Naive B cell (primary cell): ENCODE data around the gene KRTDAP. TPM values are rescaled to one million over a fixed set of nuclear protein-coding genes. Genes with fewer than 3 reads are reported as not detected.

Experiments used
- ATAC-seq, 2 donors: fragments of 150-1000 bp; cut with Tn5 transposase; 2 replicates each; pipeline ENCODE4 v1.10.0; 2021; ENCODE audit warnings: low read depth in 2 of 2, mild to moderate bottlenecking in 2 of 2, moderate library complexity in 2 of 2
- DNase-seq: peaks from one replicate; pipeline ENCODE4 v3.0.0; 2022
- H3K27ac Mint-ChIP-seq, 6 donors: one replicate each; pipeline ENCODE4 v1.8.0; 2020 to 2022; ENCODE audit warnings: mild to moderate bottlenecking in 6 of 6, mixed read lengths in 6 of 6, moderate library complexity in 5 of 6, inconsistent platforms in 2 of 6
- H3K27me3 Mint-ChIP-seq, 3 donors: one replicate each; pipeline ENCODE4 v1.8.0; 2021 to 2022; ENCODE audit warnings: mixed read lengths in 3 of 3, mild to moderate bottlenecking in 1 of 3
- H3K36me3 Mint-ChIP-seq, 2 donors: one replicate each; pipeline ENCODE4 v1.8.0; 2020 to 2022; ENCODE audit warnings: mixed read lengths in 2 of 2, inconsistent platforms in 1 of 2, mild to moderate bottlenecking in 1 of 2
- H3K4me1 Mint-ChIP-seq, 3 donors: one replicate each; pipeline ENCODE4 v1.8.0; 2020 to 2022; ENCODE audit warnings: mixed read lengths in 3 of 3, inconsistent platforms in 1 of 3, mild to moderate bottlenecking in 1 of 3, moderate library complexity in 1 of 3
- H3K4me3 Mint-ChIP-seq, 8 donors: one replicate each; pipeline ENCODE4 v1.8.0; 2020 to 2022; ENCODE audit warnings: mild to moderate bottlenecking in 8 of 8, mixed read lengths in 8 of 8, moderate library complexity in 8 of 8, inconsistent platforms in 2 of 8
- H3K9me3 Mint-ChIP-seq, 7 donors: one replicate each; pipeline ENCODE4 v1.8.0; 2020 to 2022; ENCODE audit warnings: mixed read lengths in 7 of 7, mild to moderate bottlenecking in 5 of 7, inconsistent platforms in 2 of 7, moderate library complexity in 1 of 7
- polyA plus RNA-seq, 6 donors: library from polyadenylated mRNA; unstranded; fragments of 300-500 nt; fragmentation: Illumina TruSeq; gene quantifications; one replicate each; pipeline ENCODE4 v1.2.3, GENCODE V29; 2021; ENCODE audit warnings: low read depth in 6 of 6

Gene KRTDAP
- polyA plus RNA-seq, 6 donors from 2014 or later: not detected

GRCh38 chr19:35522745-35523327 lies 32.6 kb upstream of the KRTDAP start:
- H3K36me3 Mint-ChIP-seq: peaks cover 0 to 10% of the 10 kb centered on the region in 2 donors
- peaks cover 0 to 4% (median 0%) of the 10 kb centered on the region in 3 donors for H3K4me1 Mint-ChIP-seq
- peaks cover 20 to 53% (median 39%) of the 10 kb centered on the region in 3 donors for H3K27me3 Mint-ChIP-seq
- peak overlapping the region in 1 of 8 donors; percentile 0 for H3K4me3 Mint-ChIP-seq
- no peak for DNase-seq
- H3K9me3 Mint-ChIP-seq: no peaks in the 10 kb centered on the region
- no peak for ATAC-seq
- H3K27ac Mint-ChIP-seq: peak overlapping the region in 1 of 6 donors; percentile 74

- DNase-seq (no peak), ATAC-seq (no peak)
- no peaks in the 10 kb centered on the region for H3K36me3 Mint-ChIP-seq
- H3K9me3 Mint-ChIP-seq: no peaks in the 10 kb centered on the region
- no peak overlapping the region for H3K27ac Mint-ChIP-seq
- H3K27me3 Mint-ChIP-seq: peaks cover 24 to 46% (median 34%) of the 10 kb centered on the region in 3 donors
- no peak overlapping the region for H3K4me3 Mint-ChIP-seq
- peaks cover 0 to 4% (median 0%) of the 10 kb centered on the region in 3 donors for H3K4me1 Mint-ChIP-seq
Observed at GRCh38 chr19:35521124-35521743, 31.0 kb upstream of the KRTDAP start.

- H3K9me3 Mint-ChIP-seq: no peaks in the 10 kb centered on the region
- H3K4me3 Mint-ChIP-seq: no peak overlapping the region
- H3K27me3 Mint-ChIP-seq: peaks cover 29 to 47% (median 40%) of the 10 kb centered on the region in 3 donors
- H3K36me3 Mint-ChIP-seq: no peaks in the 10 kb centered on the region
- no peak overlapping the region for H3K27ac Mint-ChIP-seq
- no peak for DNase-seq
- no peak for ATAC-seq
- peaks cover 0 to 7% (median 0%) of the 10 kb centered on the region in 3 donors for H3K4me1 Mint-ChIP-seq
Observed at GRCh38 chr19:35519291-35519690, 29.0 kb upstream of the KRTDAP start.

GRCh38 chr19:35518313-35518712 lies 28.0 kb upstream of the KRTDAP start:
- Mint-ChIP-seq H3K36me3 (no peaks in the 10 kb centered on the region), H3K4me3 (no peak overlapping the region), H3K4me1 (peaks cover 0 to 7% (median 0%) of the 10 kb centered on the region in 3 donors), H3K27me3 (peaks cover 31 to 50% (median 43%) of the 10 kb centered on the region in 3 donors), H3K9me3 (no peaks in the 10 kb centered on the region), H3K27ac (no peak overlapping the region)
- ATAC-seq: no peak
- DNase-seq: no peak

GRCh38 chr19:35517342-35517741 lies 27.1 kb upstream of the KRTDAP start:
- DNase-seq: no peak
- Mint-ChIP-seq H3K36me3 (no peaks in the 10 kb centered on the region), H3K27me3 (peaks cover 32 to 53% (median 51%) of the 10 kb centered on the region in 3 donors), H3K4me3 (no peak overlapping the region), H3K9me3 (no peaks in the 10 kb centered on the region), H3K4me1 (peaks cover 0 to 4% (median 0%) of the 10 kb centered on the region in 3 donors), H3K27ac (no peak overlapping the region)
- no peak for ATAC-seq

- Mint-ChIP-seq H3K4me1 (peaks cover 0 to 4% (median 3%) of the 10 kb centered on the region in 3 donors), H3K27ac (no peak overlapping the region), H3K4me3 (no peak overlapping the region), H3K36me3 (no peaks in the 10 kb centered on the region), H3K9me3 (no peaks in the 10 kb centered on the region), H3K27me3 (peaks cover 32 to 62% (median 60%) of the 10 kb centered on the region in 3 donors)
- no peak for DNase-seq
- ATAC-seq: no peak
Observed at GRCh38 chr19:35516310-35516709, 26.0 kb upstream of the KRTDAP start.

GRCh38 chr19:35514282-35514809 lies 24.1 kb upstream of the KRTDAP start:
- Mint-ChIP-seq H3K4me3 (no peak overlapping the region), H3K27ac (no peak overlapping the region), H3K9me3 (no peaks in the 10 kb centered on the region), H3K4me1 (peaks cover 12 to 16% (median 14%) of the 10 kb centered on the region in 3 donors), H3K27me3 (peaks cover 32 to 74% (median 70%) of the 10 kb centered on the region in 3 donors), H3K36me3 (no peaks in the 10 kb centered on the region)
- no peak for DNase-seq
- ATAC-seq: no peak

- Mint-ChIP-seq H3K4me1 (peaks cover 12 to 19% (median 14%) of the 10 kb centered on the region in 3 donors), H3K9me3 (no peaks in the 10 kb centered on the region), H3K27ac (no peak within 1 kb of the TSS), H3K4me3 (no peak within 1 kb of the TSS), H3K36me3 (no peaks in the 10 kb centered on the region), H3K27me3 (peaks cover 33 to 74% (median 67%) of the 10 kb centered on the region in 3 donors)
- DNase-seq (no peak), ATAC-seq (no peak)
Observed at GRCh38 chr19:35513628-35514281, 23.5 kb upstream of the KRTDAP start, which contains the start of gene DMKN. DMKN (minus strand) TSS chr19:35513649; CDS start chr19:35513475, 174 bp downstream.

- Mint-ChIP-seq H3K4me1 (peaks cover 12 to 19% (median 14%) of the 10 kb centered on the region in 3 donors), H3K27ac (no peak overlapping the region), H3K36me3 (no peaks in the 10 kb centered on the region), H3K4me3 (no peak overlapping the region), H3K27me3 (peaks cover 32 to 74% (median 71%) of the 10 kb centered on the region in 3 donors), H3K9me3 (no peaks in the 10 kb centered on the region)
- no peak for ATAC-seq
- no peak for DNase-seq
Observed at GRCh38 chr19:35512831-35513627, 22.8 kb upstream of the KRTDAP start.

GRCh38 chr19:35511337-35511736 lies 21.1 kb upstream of the KRTDAP start:
- H3K9me3 Mint-ChIP-seq: no peaks in the 10 kb centered on the region
- no peak for DNase-seq
- no peaks in the 10 kb centered on the region for H3K36me3 Mint-ChIP-seq
- H3K27ac Mint-ChIP-seq: peak overlapping the region in 2 of 6 donors; percentile 37 to 96
- H3K4me1 Mint-ChIP-seq: peaks cover 12 to 19% (median 14%) of the 10 kb centered on the region in 3 donors
- H3K4me3 Mint-ChIP-seq: no peak overlapping the region
- no peak for ATAC-seq
- H3K27me3 Mint-ChIP-seq: peaks cover 23 to 77% (median 77%) of the 10 kb centered on the region in 3 donors

GRCh38 chr19:35510626-35510964 lies 20.3 kb upstream of the KRTDAP start:
- DNase-seq (no peak), ATAC-seq (peak in 1 of 2 donors; percentile 1)
- peaks cover 12 to 19% (median 14%) of the 10 kb centered on the region in 3 donors for H3K4me1 Mint-ChIP-seq
- no peaks in the 10 kb centered on the region for H3K9me3 Mint-ChIP-seq
- peak overlapping the region in 1 of 6 donors; percentile 11 for H3K27ac Mint-ChIP-seq
- no peaks in the 10 kb centered on the region for H3K36me3 Mint-ChIP-seq
- H3K4me3 Mint-ChIP-seq: peak overlapping the region in 4 of 8 donors; percentile 53 to 75 (median 67)
- peaks cover 31 to 84% (median 82%) of the 10 kb centered on the region in 3 donors for H3K27me3 Mint-ChIP-seq

- DNase-seq: peak; percentile 68
- H3K27me3 Mint-ChIP-seq: peaks cover 36 to 89% (median 84%) of the 10 kb centered on the region in 3 donors
- H3K4me3 Mint-ChIP-seq: peak overlapping the region in 7 of 8 donors; percentile 45 to 77 (median 66)
- H3K4me1 Mint-ChIP-seq: peaks cover 12 to 19% (median 14%) of the 10 kb centered on the region in 3 donors
- H3K36me3 Mint-ChIP-seq: no peaks in the 10 kb centered on the region
- H3K9me3 Mint-ChIP-seq: peaks cover 0 to 2% (median 0%) of the 10 kb centered on the region in 7 donors
- peak overlapping the region in 3 of 6 donors; percentile 11 to 91 (median 26) for H3K27ac Mint-ChIP-seq
- peak; percentile 84 to 87 for ATAC-seq
Observed at GRCh38 chr19:35509861-35510625, 19.8 kb upstream of the KRTDAP start.
